CD4-positive, alpha-beta T cell (primary cell): ENCODE data around the gene SPC25. TPM values are rescaled to one million over a fixed set of nuclear protein-coding genes. Genes with fewer than 3 reads are reported as not detected.
"Not testable (repeated sequence)": the region's sequence is repeated elsewhere in the genome, so short reads cannot be mapped to it uniquely, and the experiment has no call there.

ENCODE experiments used
- ATAC-seq: fragments of 200-7000 bp; cut with Tn5 transposase; one replicate; pipeline ENCODE4 v1.10.0; 2022; ENCODE audit warnings: mild to moderate bottlenecking; ENCODE audit not compliant: poor library complexity
- CTCF ChIA-PET: fragments of 350-600 bp; sonication (Branson Sonifier 250); formaldehyde crosslinking; loops from one replicate; lab custom pipeline; 2021; ENCODE audit warnings: antibody characterized with exemption, inconsistent platforms; lab: Charles Lee
- POLR2A ChIA-PET: fragments of 350-600 bp; sonication (Branson Sonifier 250); formaldehyde crosslinking; loops from one replicate; lab custom pipeline; 2021; ENCODE audit warnings: antibody characterized with exemption, inconsistent platforms; lab: Charles Lee
- DNase-seq, 14 experiments: peaks; one replicate each; pipeline ENCODE4 v3.0.0-alpha.2; 2013 to 2020; ENCODE audit warnings: mixed read lengths in 2 of 14
- H3K27ac ChIP-seq, 2 donors: one replicate each; pipeline versions ENCODE4 v1.5.1 to v1.7.0; 2013; ENCODE audit warnings: low read length in 2 of 2, low read depth in 1 of 2, mild to moderate bottlenecking in 1 of 2
- H3K27me3 ChIP-seq, 2 experiments: 1 replicate in 1 of 2; 2 replicates in 1 of 2; pipeline versions ENCODE4 v1.6.1 to v1.7.0; 2013; ENCODE audit warnings: low read length in 2 of 2, control low read depth in 1 of 2, mild to moderate bottlenecking in 1 of 2, moderate library complexity in 1 of 2; ENCODE audit not compliant: insufficient read depth in 2 of 2, control insufficient read depth in 1 of 2
- H3K36me3 ChIP-seq: one replicate; pipeline ENCODE4 v1.6.1; 2013; ENCODE audit warnings: low read length, control low read depth; ENCODE audit not compliant: insufficient read depth
- H3K4me1 ChIP-seq: one replicate; pipeline ENCODE4 v1.6.1; 2013; ENCODE audit warnings: low read length, control low read depth; ENCODE audit not compliant: insufficient read depth
- H3K4me3 ChIP-seq: one replicate; pipeline ENCODE4 v1.5.1; 2013; ENCODE audit warnings: mild to moderate bottlenecking, low read length, moderate library complexity
- H3K9me3 ChIP-seq, 2 experiments: 1 replicate in 1 of 2; 2 replicates in 1 of 2; pipeline versions ENCODE4 v1.6.1 to v1.7.0; 2013; ENCODE audit warnings: low read length in 2 of 2, mild to moderate bottlenecking in 2 of 2, control low read depth in 1 of 2, moderate library complexity in 1 of 2; ENCODE audit not compliant: control insufficient read depth in 1 of 2, insufficient read depth in 1 of 2
- H3K27ac Mint-ChIP-seq: one replicate; pipeline ENCODE4 v1.8.0; 2020; ENCODE audit warnings: mixed read lengths
- H3K27me3 Mint-ChIP-seq: one replicate; pipeline ENCODE4 v1.8.0; 2021; ENCODE audit warnings: mixed read lengths
- H3K36me3 Mint-ChIP-seq: one replicate; pipeline ENCODE4 v1.8.0; 2021; ENCODE audit warnings: low read depth, mixed read lengths
- H3K4me1 Mint-ChIP-seq: one replicate; pipeline ENCODE4 v1.8.0; 2021; ENCODE audit warnings: low read depth, mixed read lengths
- H3K4me3 Mint-ChIP-seq: one replicate; pipeline ENCODE4 v1.8.0; 2020; ENCODE audit warnings: mild to moderate bottlenecking, mixed read lengths
- H3K9me3 Mint-ChIP-seq: one replicate; pipeline ENCODE4 v1.8.0; 2020; ENCODE audit warnings: mixed read lengths
- CTCF ChIP-seq: fragments of 200-600 bp; IDR thresholded peaks from one replicate; pipeline ENCODE4 v1.8.0; 2022; ENCODE audit warnings: antibody characterized with exemption, mild to moderate bottlenecking
- intact Hi-C, 2 experiments: fragments of 100-400 bp; cut with DNase I in 1 of 2; cut with micrococcal nuclease in 1 of 2; formaldehyde crosslinking; loops; one replicate each; pipeline versions ENCODE4 v1.15.1 to v1.9.0; 2023 to 2025; cut with DNase I, micrococcal nuclease
- total RNA-seq, 174 experiments: library from RNA in 2 of 174; stranded (reverse) in 2 of 174; gene quantifications; one replicate each; pipeline ENCODE4 v1.2.3 and lab custom pipeline; 2021 to 2026

SPC25 gene
- total RNA-seq, 2 experiments from 2014 or later = 0.17 TPM; not detected in 1

- no peak for TF ChIP-seq CTCF
- ATAC-seq (no peak), DNase-seq (no peak)
- Histone ChIP-seq H3K36me3 (no peaks in the 10 kb centered on the region), H3K4me3 (no peak overlapping the region), H3K27ac (no peak overlapping the region), H3K9me3 (no peaks in the 10 kb centered on the region), H3K27me3 (no peaks in the 10 kb centered on the region), H3K4me1 (peaks cover 4% of the 10 kb centered on the region)
- CTCF ChIA-PET = no interaction called here
- Mint-ChIP-seq H3K4me3 (no peak overlapping the region), H3K27me3 (no peaks in the 10 kb centered on the region), H3K4me1 (peaks cover 6% of the 10 kb centered on the region), H3K36me3 (no peaks in the 10 kb centered on the region), H3K27ac (no peak overlapping the region), H3K9me3 (no peaks in the 10 kb centered on the region)
- intact Hi-C loops = no loop called here
- POLR2A ChIA-PET = no interaction called here
Observed at GRCh38 chr2:168884975-168885374, 5.3 kb downstream of the SPC25 start.

GRCh38 chr2:168882163-168882562 is 8.1 kb downstream of the SPC25 start:
- POLR2A ChIA-PET, H3K4me1 ChIP-seq, intact Hi-C loops, H3K4me3 Mint-ChIP-seq, H3K9me3 ChIP-seq, DNase-seq, H3K4me1 Mint-ChIP-seq, H3K36me3 Mint-ChIP-seq, H3K9me3 Mint-ChIP-seq, H3K27me3 Mint-ChIP-seq, H3K27ac ChIP-seq, H3K36me3 ChIP-seq, ATAC-seq, CTCF ChIA-PET, H3K27me3 ChIP-seq, H3K4me3 ChIP-seq, H3K27ac Mint-ChIP-seq: not testable (repeated sequence)

- Mint-ChIP-seq H3K9me3 (no peaks in the 10 kb centered on the region), H3K27ac (no peak overlapping the region), H3K4me1 (peaks cover 5% of the 10 kb centered on the region), H3K4me3 (no peak overlapping the region), H3K27me3 (no peaks in the 10 kb centered on the region), H3K36me3 (no peaks in the 10 kb centered on the region)
- no peak for ATAC-seq
- Histone ChIP-seq H3K27me3 (no peaks in the 10 kb centered on the region), H3K36me3 (no peaks in the 10 kb centered on the region), H3K27ac (no peak overlapping the region), H3K4me1 (no peaks in the 10 kb centered on the region), H3K9me3 (no peaks in the 10 kb centered on the region), H3K4me3 (no peak overlapping the region)
- CTCF ChIA-PET = no interaction called here
- no peak for DNase-seq
- intact Hi-C loops = no loop called here
- TF ChIP-seq CTCF = no peak
- POLR2A ChIA-PET = no interaction called here
Observed at GRCh38 chr2:168874368-168875054, 15.7 kb downstream of the SPC25 start.

GRCh38 chr2:168870824-168871223 is 19.4 kb downstream of the SPC25 start:
- H3K36me3 ChIP-seq, H3K27me3 ChIP-seq, H3K4me1 Mint-ChIP-seq, ATAC-seq, H3K27ac ChIP-seq, DNase-seq, H3K4me1 ChIP-seq, H3K4me3 Mint-ChIP-seq, H3K27ac Mint-ChIP-seq, intact Hi-C loops, H3K27me3 Mint-ChIP-seq, H3K36me3 Mint-ChIP-seq, H3K9me3 ChIP-seq, CTCF ChIA-PET, H3K9me3 Mint-ChIP-seq, H3K4me3 ChIP-seq, POLR2A ChIA-PET: not testable (repeated sequence)

GRCh38 chr2:168870369-168870768 is 19.9 kb downstream of the SPC25 start:
- H3K4me1 ChIP-seq, H3K4me1 Mint-ChIP-seq, H3K27me3 Mint-ChIP-seq, H3K36me3 Mint-ChIP-seq, ATAC-seq, H3K4me3 Mint-ChIP-seq, H3K9me3 Mint-ChIP-seq, H3K9me3 ChIP-seq, intact Hi-C loops, H3K27ac Mint-ChIP-seq, CTCF ChIA-PET, DNase-seq, POLR2A ChIA-PET, H3K27ac ChIP-seq, H3K36me3 ChIP-seq, H3K27me3 ChIP-seq, H3K4me3 ChIP-seq: not testable (repeated sequence)

- H3K36me3 ChIP-seq, H3K27me3 Mint-ChIP-seq, POLR2A ChIA-PET, H3K4me1 Mint-ChIP-seq, H3K27ac Mint-ChIP-seq, CTCF ChIA-PET, DNase-seq, H3K36me3 Mint-ChIP-seq, H3K27ac ChIP-seq, H3K27me3 ChIP-seq, intact Hi-C loops, H3K9me3 ChIP-seq, H3K4me3 ChIP-seq, ATAC-seq, H3K4me3 Mint-ChIP-seq, H3K4me1 ChIP-seq, H3K9me3 Mint-ChIP-seq: not testable (repeated sequence)
Observed at GRCh38 chr2:168867164-168867563, 23.1 kb downstream of the SPC25 start.
